Tibial artery (tissue), 4 donors: ENCODE data around the gene HEPN1.

Experiments
- DNase-seq, 2 donors: peaks; one replicate each; pipeline ENCODE4 v3.0.0-alpha.2; 2019
- H3K27ac ChIP-seq, 2 donors: fragments of 200-600 bp; sonication (generic) in 1 of 2; 1 replicate in 1 of 2; 2 replicates in 1 of 2; pipeline ENCODE4 v1.5.1; 2018 to 2019; ENCODE audit warnings: mild to moderate bottlenecking in 1 of 2
- H3K27me3 ChIP-seq, 2 donors: fragments of 200-600 bp; sonication (generic) in 1 of 2; one replicate each; pipeline versions ENCODE4 v1.5.1 to v1.6.0; 2016 to 2019
- H3K36me3 ChIP-seq, 3 donors: fragments of 200-600 bp; sonication (generic) in 2 of 3; one replicate each; pipeline ENCODE4 v1.5.1; 2016 to 2019; ENCODE audit warnings: mild to moderate bottlenecking in 2 of 3
- H3K4me1 ChIP-seq, 4 donors: fragments of 200-600 bp; sonication (generic) in 2 of 4; 1 replicate in 3 of 4; 2 replicates in 1 of 4; pipeline ENCODE4 v1.5.1; 2016 to 2019
- H3K4me3 ChIP-seq, 2 donors: fragments of 200-600 bp; sonication (generic) in 1 of 2; 1 replicate in 1 of 2; 2 replicates in 1 of 2; pipeline ENCODE4 v1.5.1; 2018 to 2019; ENCODE audit warnings: mild to moderate bottlenecking in 2 of 2
- H3K9me3 ChIP-seq, 3 donors: fragments of 200-600 bp; sonication (generic) in 1 of 3; one replicate each; pipeline ENCODE4 v1.5.1; 2016 to 2019
- CTCF ChIP-seq, 2 experiments: fragments of 200-600 bp in 1 of 2; fragments of 450-650 bp in 1 of 2; IDR thresholded peaks; one replicate each; pipeline ENCODE4 v1.5.1; 2017 to 2019; ENCODE audit warnings: antibody characterized with exemption in 2 of 2, mild to moderate bottlenecking in 1 of 2, moderate library complexity in 1 of 2
- intact Hi-C: fragments of 100-400 bp; cut with DNase I; formaldehyde crosslinking; loops from one replicate; pipeline ENCODE4 v1.15.0; 2023; ENCODE audit warnings: low total_unique reads

HEPN1 gene

DNA sequence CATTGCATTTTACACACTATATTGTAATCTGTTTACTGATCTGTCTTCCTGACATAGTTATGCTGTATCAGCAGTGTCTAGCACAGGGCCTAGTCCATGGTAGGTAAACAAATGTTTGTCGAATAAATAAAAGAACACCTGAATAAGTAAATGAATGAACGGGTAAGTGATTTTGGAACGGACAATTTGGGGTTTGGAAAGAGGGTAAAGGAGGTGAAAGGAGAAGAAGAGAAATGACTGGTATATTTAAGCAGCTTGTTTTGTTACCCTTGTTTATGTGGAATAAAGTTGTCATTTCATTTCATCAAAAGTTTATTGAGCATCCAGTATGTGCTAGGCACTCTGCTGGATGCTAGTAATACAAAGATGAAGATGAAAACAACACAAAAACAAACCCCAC is at the start of gene HEPN1:
TSS of gene HEPN1 (plus strand) at position 301 of the 400 bp plus-strand sequence.
- peaks cover 0 to 11% (median 7%) of the 10 kb centered on the region in 4 donors for H3K4me1 ChIP-seq
- intact Hi-C loops = no loop called here
- no peak for TF ChIP-seq CTCF (IDR thresholded peaks at IDR 0.05)

GRCh38 chr11:124869331-124869730 is 49.7 kb upstream of the HEPN1 start:
- Histone ChIP-seq H3K4me3 (no peak overlapping the region), H3K9me3 (no peaks in the 10 kb centered on the region), H3K4me1 (peaks cover 0 to 41% (median 33%) of the 10 kb centered on the region in 4 donors), H3K27ac (no peak overlapping the region), H3K36me3 (no peaks in the 10 kb centered on the region), H3K27me3 (peaks cover 16 to 90% of the 10 kb centered on the region in 2 donors)
- no peak for TF ChIP-seq CTCF (IDR thresholded peaks at IDR 0.05)
- intact Hi-C loops = loop anchor here (5.0 kb wide), 1 partner anchor 202 kb away; no protein-coding TSS in a partner anchor
- no peak for DNase-seq

More for the DNA sequence above, at the start of gene HEPN1:
- Histone ChIP-seq H3K27me3 (peaks cover 0 to 22% of the 10 kb centered on the region in 2 donors), H3K9me3 (no peaks in the 10 kb centered on the region), H3K4me3 (no peak within 1 kb of the TSS), H3K27ac (no peak within 1 kb of the TSS), H3K36me3 (no peaks in the 10 kb centered on the region)
- no peak for DNase-seq

DNA sequence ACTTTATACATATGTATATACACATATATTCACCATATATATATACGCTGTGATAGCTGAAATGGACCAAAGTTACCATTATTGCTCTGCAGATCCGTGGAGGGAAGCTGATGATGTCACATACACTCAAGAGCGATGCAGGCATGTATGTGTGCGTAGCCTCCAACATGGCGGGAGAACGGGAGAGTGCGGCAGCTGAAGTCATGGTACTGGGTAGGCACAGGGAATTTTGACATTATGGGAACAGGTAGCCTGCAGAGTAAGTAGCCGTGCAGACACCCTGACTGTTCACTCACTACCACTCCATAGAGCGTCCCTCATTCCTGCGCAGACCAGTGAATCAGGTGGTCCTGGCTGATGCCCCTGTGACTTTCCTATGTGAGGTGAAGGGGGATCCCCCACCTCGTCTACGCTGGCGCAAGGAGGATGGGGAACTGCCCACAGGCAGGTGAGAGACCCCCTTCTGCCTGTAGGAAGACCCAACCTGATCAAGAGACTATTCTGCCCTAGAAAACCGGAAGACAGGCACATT is 49.1 kb upstream of the HEPN1 start:
- Histone ChIP-seq H3K27ac (no peak overlapping the region), H3K4me1 (peaks cover 0 to 38% (median 31%) of the 10 kb centered on the region in 4 donors), H3K27me3 (peaks cover 16 to 89% of the 10 kb centered on the region in 2 donors), H3K9me3 (no peaks in the 10 kb centered on the region), H3K4me3 (no peak overlapping the region), H3K36me3 (no peaks in the 10 kb centered on the region)
- DNase-seq = no peak
- no peak for TF ChIP-seq CTCF (IDR thresholded peaks at IDR 0.05)
- intact Hi-C loops = loop anchor here (5.0 kb wide), 1 partner anchor 203 kb away; no protein-coding TSS in a partner anchor

DNA sequence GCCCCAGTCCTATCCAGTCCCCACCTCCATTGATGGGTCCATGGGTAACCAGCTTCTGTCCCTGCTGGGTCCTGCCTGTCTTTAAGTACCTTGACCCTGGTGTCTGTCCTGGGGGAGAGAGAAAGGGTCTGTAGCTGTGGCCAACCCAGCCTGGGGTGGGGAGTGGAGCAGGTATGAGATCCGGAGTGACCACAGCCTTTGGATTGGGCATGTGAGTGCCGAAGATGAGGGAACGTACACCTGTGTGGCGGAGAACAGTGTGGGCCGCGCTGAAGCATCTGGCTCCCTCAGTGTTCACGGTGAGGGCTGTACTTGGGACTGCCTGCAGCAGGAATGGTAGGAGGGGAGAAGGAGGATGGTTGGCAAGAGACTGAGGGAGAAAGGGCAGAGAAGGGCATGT is 48.6 kb upstream of the HEPN1 start:
- DNase-seq = no peak
- intact Hi-C loops = no loop called here
- peaks cover 16 to 85% of the 10 kb centered on the region in 2 donors for H3K27me3 ChIP-seq
- H3K9me3 ChIP-seq = no peaks in the 10 kb centered on the region
- H3K36me3 ChIP-seq = no peaks in the 10 kb centered on the region
- peaks cover 0 to 32% (median 26%) of the 10 kb centered on the region in 4 donors for H3K4me1 ChIP-seq
- TF ChIP-seq CTCF (IDR thresholded peaks at IDR 0.05) = no peak
- no peak overlapping the region for H3K27ac ChIP-seq
- H3K4me3 ChIP-seq = no peak overlapping the region

DNA sequence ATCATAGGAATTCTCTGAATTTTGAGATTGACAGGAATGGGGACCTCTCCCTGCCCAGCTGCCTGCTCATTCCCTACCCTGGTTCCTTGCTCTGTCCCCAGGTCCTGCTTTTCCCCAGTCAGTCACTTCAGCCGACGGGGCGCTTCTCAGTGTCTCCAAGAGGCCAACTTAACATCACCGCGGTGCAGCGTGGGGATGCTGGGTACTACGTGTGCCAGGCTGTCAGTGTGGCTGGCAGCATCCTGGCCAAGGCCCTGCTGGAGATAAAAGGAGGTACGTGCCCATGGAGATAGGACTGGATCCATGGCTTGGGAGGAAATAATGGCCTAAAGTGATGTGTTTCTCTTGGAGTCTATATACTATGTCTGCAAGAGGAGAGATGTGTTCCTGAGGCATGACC is 46.8 kb upstream of the HEPN1 start:
- TF ChIP-seq CTCF (IDR thresholded peaks at IDR 0.05) = no peak
- no peak overlapping the region for H3K4me3 ChIP-seq
- H3K27me3 ChIP-seq = peaks cover 8 to 68% of the 10 kb centered on the region in 2 donors
- intact Hi-C loops = no loop called here
- no peak overlapping the region for H3K27ac ChIP-seq
- H3K4me1 ChIP-seq = peaks cover 0 to 29% (median 19%) of the 10 kb centered on the region in 4 donors
- H3K9me3 ChIP-seq = no peaks in the 10 kb centered on the region
- no peak for DNase-seq
- no peaks in the 10 kb centered on the region for H3K36me3 ChIP-seq
